ENCODE results near the gene PCDH20.
"Not testable (repeated sequence)": the region's sequence is repeated elsewhere in the genome, so short reads cannot be mapped to it uniquely, and the experiment has no call there.

Gene PCDH20

DNA sequence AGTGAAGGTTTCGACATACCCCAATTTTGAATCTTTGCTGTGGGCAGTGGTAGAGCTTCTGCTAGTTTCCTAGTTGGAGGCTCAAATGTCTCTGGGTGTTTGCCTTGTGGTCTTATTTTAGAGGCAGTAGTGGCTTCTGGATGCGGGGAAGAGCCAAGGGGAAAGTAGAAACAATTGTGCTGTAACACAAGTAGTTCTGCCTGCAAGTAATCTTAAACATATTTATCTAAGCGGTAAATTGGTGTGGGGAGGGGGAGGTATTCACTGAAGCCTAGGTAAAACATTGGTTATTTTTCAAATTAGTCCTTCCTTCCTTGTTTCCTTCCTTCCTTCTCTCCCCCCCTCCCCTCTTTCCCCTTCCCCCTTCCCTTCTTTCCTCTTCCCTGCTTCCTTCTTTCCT is at the start of gene PCDH20:
Gene PCDH20 (minus strand): TSS at position 101 of the 400 bp plus-strand sequence. CDS start 691 bp downstream, outside the sequence.
- no peak for DNase-seq

DNA sequence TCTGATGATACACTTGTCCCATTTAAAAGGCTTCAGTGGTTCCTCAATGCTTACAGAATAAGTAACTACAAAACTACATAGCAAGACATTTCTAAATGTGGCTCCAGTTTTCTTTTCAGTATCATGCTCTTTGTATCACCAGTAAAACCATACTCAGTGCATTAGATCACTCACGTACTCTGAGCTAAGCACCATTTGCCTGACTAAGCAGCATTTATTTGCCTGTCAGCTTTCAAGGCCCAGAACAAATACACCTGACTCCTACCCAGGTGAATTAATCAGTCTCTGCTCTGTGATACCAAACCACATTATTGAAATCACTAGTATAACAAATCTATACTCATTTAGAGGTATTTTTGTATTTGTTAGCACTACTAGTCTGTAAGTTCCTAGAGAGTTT is 47.4 kb upstream of the PCDH20 start:
- no peak for DNase-seq

- no peak for DNase-seq
Measured at GRCh38 chr13:61453121-61453520, 37.5 kb upstream of the PCDH20 start.

DNA sequence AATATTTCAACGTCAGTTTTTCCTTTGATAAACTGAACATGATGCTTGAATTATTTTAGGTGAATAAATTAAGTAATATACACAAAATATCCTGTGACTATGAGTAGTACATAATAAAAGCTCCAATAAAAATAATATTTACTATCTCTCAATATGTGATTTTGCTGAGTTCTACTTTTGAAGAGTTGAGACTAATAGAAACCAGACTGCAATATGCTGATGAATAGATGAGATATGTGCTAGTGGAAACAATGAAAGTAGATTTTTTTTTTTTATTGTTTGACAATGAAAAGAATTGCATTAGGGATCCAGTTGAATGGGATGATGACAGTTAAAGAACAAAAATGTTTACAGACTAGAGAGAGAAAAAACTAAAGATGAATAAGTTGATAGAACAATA is 16.4 kb upstream of the PCDH20 start:
- no peak for DNase-seq

- no peak for DNase-seq
Measured at GRCh38 chr13:61423915-61424314, 8.3 kb upstream of the PCDH20 start.

GRCh38 chr13:61417086-61417570 is 1.5 kb upstream of the PCDH20 start:
- no peak for DNase-seq

DNA sequence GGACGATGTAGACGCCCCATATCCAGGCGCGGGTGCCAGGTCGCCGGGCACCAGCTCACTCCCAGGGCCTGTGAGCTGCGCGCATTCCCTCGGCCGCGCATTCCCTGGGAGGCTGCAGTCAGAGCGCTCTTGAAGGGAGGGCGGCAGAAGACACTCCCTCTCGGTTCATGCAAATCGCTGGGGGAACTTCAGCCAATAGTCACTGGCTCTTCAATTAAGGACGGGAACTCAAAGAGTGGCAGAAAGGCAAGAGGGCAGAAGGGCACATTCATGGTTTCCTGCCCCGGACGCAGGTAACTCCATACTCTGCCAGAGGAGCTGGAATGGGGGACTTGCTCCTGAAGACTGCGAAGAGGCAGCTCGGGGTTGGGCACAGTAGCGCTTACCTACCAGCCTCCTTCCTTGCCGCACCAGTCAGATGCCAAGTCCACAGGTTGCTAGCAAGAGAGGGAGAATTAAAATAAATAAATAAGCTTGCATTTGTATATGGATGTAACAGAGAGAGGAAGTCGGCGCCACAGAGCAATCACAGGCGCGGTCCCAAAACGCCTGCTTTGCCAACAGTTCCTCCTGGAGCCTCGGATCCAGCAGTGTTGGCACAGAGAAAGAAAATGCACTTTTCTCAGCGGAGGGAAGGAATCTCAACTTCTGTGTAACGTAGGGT is 459 bp downstream of the PCDH20 start:
- DNase-seq = no peak

DNA sequence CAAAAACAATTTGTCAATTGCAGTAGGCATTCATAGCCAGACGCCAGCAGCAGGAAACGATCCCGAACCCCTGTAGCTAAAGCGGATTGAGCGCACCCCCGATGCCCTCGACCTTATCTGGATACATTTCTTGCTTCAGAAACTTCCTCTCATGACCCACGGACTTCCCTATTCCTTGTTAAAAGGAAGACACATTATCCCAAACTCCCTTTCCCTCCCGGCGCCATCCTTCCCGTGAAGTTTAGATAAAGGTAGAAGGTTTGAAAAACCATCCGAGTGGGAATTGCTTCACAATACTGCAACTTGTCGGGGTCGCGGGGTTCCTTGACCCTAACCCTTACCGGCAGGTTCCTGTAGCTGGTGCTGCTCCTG is 977 bp downstream of the PCDH20 start:
- no peak for DNase-seq

- no peak for DNase-seq
Measured at GRCh38 chr13:61413572-61414535, 1.8 kb downstream of the PCDH20 start.

GRCh38 chr13:61410669-61411297 is 4.9 kb downstream of the PCDH20 start:
- DNase-seq = no peak

DNA sequence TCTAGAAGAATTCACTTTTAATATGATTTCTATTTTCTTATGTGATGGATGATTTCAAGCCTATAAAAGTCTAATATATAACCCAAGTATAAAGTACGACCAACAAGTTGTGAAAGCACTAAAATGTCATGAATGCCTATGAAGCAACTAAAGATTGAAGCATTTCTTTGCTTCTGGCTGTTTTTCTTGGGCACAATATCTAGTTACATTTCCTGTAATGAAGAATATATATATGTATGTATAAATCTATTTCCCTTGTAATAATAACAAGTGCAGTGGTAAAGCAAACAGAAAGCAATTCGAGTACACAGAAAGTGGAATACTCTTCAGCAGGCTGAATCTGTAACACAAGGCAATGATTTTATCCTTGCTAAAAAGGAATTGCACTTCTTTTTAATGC is 5.4 kb downstream of the PCDH20 start:
- DNase-seq = no peak

GRCh38 chr13:61408571-61408970 is 7.1 kb downstream of the PCDH20 start:
- DNase-seq = no peak

GRCh38 chr13:61406275-61406674 is 9.4 kb downstream of the PCDH20 start:
- no peak for DNase-seq

DNA sequence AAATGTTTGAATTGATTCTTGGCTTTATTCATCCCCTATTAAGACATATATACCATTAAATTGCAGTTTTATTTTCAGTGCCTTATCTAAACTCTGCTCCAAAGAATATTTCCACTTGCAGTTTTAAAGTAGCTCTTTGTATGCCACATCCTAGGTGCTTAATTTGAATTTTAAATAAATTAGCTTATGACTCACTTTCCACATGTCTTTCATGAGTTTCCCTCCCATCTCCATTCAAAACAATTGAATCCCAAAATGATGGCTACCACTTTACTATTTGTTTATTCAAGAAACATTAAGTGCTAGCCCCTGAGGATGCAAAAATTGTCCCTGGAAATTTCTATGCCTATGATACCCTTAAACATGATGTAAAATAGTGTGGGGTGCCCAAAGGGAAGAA is 19.5 kb downstream of the PCDH20 start:
- no peak for DNase-seq

GRCh38 chr13:61391426-61391825 is 24.2 kb downstream of the PCDH20 start:
- no peak for DNase-seq

GRCh38 chr13:61387694-61388093 is 28.0 kb downstream of the PCDH20 start:
- no peak for DNase-seq

- no peak for DNase-seq
Measured at GRCh38 chr13:61383111-61383510, 32.5 kb downstream of the PCDH20 start.

DNA sequence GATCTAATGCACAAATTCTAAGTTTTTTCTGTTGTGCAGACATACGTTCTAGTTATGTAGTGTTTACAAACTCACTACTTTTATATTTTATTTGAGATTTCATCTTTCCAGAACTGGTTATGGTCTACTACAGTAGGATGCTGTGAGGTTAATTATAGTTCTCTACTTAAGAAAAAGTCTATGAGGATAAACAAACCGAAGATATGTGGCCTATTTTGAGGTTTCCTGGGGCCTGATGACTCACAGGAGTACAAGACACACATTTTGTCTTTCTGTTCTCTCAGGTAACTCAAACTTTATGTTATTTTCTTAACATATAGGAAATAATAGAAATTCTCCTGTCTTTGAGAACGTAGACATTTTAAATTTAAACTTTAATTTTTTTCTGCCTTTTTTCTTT is 45.1 kb downstream of the PCDH20 start:
- no peak for DNase-seq

DNA sequence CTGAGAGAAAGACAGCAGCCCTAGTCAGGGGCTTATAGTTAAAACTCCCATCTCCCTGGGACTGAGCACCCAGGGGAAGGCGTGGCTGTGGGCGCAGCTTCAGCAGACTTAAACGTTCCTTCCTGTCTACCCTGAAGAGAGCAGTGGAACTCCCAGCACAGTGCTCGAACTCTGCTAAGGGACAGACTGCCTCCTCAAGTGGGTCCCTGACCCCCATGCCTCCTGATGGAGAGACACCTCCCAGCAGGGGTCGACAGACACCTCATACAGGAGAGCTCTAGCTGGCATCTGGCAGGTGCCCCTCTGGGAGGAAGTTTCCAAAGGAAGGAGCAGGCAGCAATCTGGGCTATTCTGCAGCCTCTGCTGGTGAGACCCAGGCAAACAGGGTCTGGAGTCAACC is 51.0 kb downstream of the PCDH20 start:
- not testable (repeated sequence) for DNase-seq

GRCh38 chr13:61362522-61362921 is 53.1 kb downstream of the PCDH20 start:
- no peak for DNase-seq
